ENCODE measurements around the gene AKAP8.
"Not testable (repeated sequence)": the region's sequence is repeated elsewhere in the genome, so short reads cannot be mapped to it uniquely, and the experiment has no call there.

AKAP8 gene

GRCh38 chr19:15418579-15419412 is 39.2 kb upstream of the AKAP8 start, which contains the start of gene AKAP8L:
TSS of gene AKAP8L (minus strand) at chr19:15418988. CDS start at chr19:15418923, 65 bp downstream.
- TF ChIP-seq CTCF (IDR thresholded peaks at IDR 0.05) (peak; percentile 71), ZFX (IDR thresholded peaks at IDR 0.05; ENCODE audit: borderline replicate concordance) (no peak)
- H3K27ac ChIP-seq = peak within 1 kb of the TSS; percentile 74

- peak overlapping the region; percentile 74 for H3K27ac ChIP-seq
- no peak for TF ChIP-seq CTCF (IDR thresholded peaks at IDR 0.05)
- TF ChIP-seq ZFX (IDR thresholded peaks at IDR 0.05; ENCODE audit: borderline replicate concordance) = no peak
Measured at GRCh38 chr19:15418231-15418578, 38.6 kb upstream of the AKAP8 start.

GRCh38 chr19:15417699-15418098 is 38.1 kb upstream of the AKAP8 start:
- TF ChIP-seq CTCF (IDR thresholded peaks at IDR 0.05) (no peak), ZFX (IDR thresholded peaks at IDR 0.05; ENCODE audit: borderline replicate concordance) (no peak)
- H3K27ac ChIP-seq = peak overlapping the region; percentile 74

- TF ChIP-seq ZFX (IDR thresholded peaks at IDR 0.05; ENCODE audit: borderline replicate concordance) = no peak
- TF ChIP-seq CTCF (IDR thresholded peaks at IDR 0.05) = no peak
- peak overlapping the region; percentile 17 for H3K27ac ChIP-seq
Measured at GRCh38 chr19:15412832-15413231, 33.2 kb upstream of the AKAP8 start.

GRCh38 chr19:15411351-15411750 is 31.8 kb upstream of the AKAP8 start:
- H3K27ac ChIP-seq = not testable (repeated sequence)

GRCh38 chr19:15404780-15405211 is 25.2 kb upstream of the AKAP8 start:
- no peak for TF ChIP-seq ZFX (IDR thresholded peaks at IDR 0.05; ENCODE audit: borderline replicate concordance)
- TF ChIP-seq CTCF (IDR thresholded peaks at IDR 0.05) = no peak
- no peak overlapping the region for H3K27ac ChIP-seq

- TF ChIP-seq CTCF (IDR thresholded peaks at IDR 0.05) (no peak), ZFX (IDR thresholded peaks at IDR 0.05; ENCODE audit: borderline replicate concordance) (no peak)
- no peak overlapping the region for H3K27ac ChIP-seq
Measured at GRCh38 chr19:15404097-15404779, 24.7 kb upstream of the AKAP8 start.

Data from 22Rv1 (cell line).